RCC 7860 (cell line): ENCODE measurements around the gene GCSAM.
A peak's percentile ranks its signal among the peaks of the same experiment; 100 is the strongest.
"Not testable (repeated sequence)": the region's sequence is repeated elsewhere in the genome, so short reads cannot be mapped to it uniquely, and the experiment has no call there.

ENCODE experiments used
- DNase-seq: peaks from one replicate; pipeline ENCODE4 v3.0.0-alpha.2; 2015; ENCODE audit warnings: low spot score
- FAIRE-seq: peaks from 2 replicates; lab custom pipeline; 2012; peaks lifted over from hg19 to GRCh38; lab: Jason Lieb, UNC

Gene GCSAM

DNA sequence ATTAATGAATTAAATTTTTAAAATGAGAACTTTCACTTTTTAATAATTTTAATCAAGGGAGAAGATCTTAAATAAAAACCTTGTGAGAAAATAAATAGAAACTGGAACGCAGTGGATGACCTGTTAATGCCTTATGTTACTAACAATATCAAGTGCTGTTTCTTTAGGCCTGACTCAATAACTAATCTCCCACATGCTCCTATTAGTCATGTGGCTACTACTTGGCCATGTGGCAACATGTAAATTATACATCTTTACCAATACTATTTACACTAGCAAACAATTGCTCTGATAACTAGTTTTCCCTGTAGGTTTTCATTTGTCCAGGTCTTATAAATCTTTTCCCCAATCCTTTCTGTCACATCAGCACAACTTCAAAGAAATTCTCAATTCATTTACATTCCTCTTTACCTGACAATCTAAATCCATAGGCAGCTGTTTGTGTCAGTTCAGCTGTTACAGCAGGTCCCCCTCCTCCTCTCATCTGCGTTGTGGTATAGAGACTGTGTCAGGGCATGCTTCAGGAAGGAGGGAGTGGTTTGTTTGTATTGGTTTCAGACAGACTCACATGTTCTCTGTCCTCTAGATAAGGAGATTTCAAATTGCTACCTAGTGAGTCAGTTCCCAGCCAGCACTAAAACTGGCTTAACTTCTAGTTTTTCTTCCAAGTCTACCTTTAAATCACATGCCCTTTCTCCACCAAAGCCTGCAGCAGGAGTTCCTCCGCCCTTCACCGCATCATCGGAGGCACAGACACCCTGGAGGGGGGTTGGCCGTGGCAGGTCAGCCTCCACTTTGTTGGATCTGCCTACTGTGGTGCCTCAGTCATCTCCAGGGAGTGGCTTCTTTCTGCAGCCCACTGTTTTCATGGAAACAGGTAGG is 58.2 kb downstream of the GCSAM start:
- DNase-seq (peak; percentile 96), FAIRE-seq (peak; percentile 88)

DNA sequence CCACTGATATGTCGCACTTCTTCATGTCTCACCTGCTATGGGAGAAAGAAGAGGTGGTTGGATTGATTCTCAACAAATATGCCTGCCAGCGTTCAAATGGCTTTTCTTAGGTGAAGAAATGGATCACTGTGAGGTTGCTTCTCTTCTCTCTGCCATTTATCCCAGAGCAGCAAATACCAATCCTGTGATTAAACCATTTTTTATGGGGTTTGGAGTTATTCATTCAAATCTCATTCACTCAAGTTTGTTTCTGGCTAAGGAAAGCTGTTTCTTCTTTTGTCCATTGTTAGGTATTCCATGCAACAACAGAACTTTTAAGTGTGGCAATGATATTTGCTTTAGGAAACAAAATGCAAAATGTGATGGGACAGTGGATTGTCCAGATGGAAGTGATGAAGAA is 59.0 kb downstream of the GCSAM start:
- no peak for FAIRE-seq
- no peak for DNase-seq

- DNase-seq, FAIRE-seq: not testable (repeated sequence)
Observed at GRCh38 chr3:112072387-112073060, 60.5 kb downstream of the GCSAM start.
